ENCODE results near the gene SLC41A2.
"Not testable (repeated sequence)": the region's sequence is repeated elsewhere in the genome, so short reads cannot be mapped to it uniquely, and the experiment has no call there.

SLC41A2 gene

DNA sequence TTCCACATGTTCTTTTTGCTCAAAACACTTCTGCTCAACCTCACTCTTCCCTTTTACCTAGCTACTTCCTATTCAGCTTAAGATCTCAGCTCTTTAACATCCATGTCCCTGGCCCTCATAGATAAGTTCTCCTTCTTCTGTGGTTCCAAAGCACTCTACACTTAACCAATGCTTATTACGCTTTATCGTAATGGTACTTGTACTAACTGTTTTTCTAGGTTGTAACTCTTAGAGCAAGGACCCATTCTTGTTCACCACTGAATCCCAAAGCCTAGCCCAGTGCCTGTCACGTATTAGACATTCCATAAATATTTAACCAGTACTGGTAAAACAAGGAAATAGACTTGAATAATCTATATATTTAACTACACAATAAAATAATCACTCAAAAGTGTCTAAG is 5.3 kb downstream of the SLC41A2 start:
- Mint-ChIP-seq H3K9me3 (no peaks in the 10 kb centered on the region), H3K4me1 (no peaks in the 10 kb centered on the region), H3K4me3 (no peak overlapping the region), H3K36me3 (ENCODE audit: low read depth) (no peaks in the 10 kb centered on the region), H3K27ac (no peak overlapping the region), H3K27me3 (ENCODE audit: low read depth, poor library complexity) (peaks cover 56% of the 10 kb centered on the region)
- no peak for TF ChIP-seq CTCF (IDR thresholded peaks at IDR 0.05)
- DNase-seq = no peak

GRCh38 chr12:104951759-104952509 is 6.2 kb downstream of the SLC41A2 start:
- no peaks in the 10 kb centered on the region for H3K9me3 Mint-ChIP-seq
- no peaks in the 10 kb centered on the region for H3K36me3 Mint-ChIP-seq (ENCODE audit: low read depth)
- H3K4me1 Mint-ChIP-seq = no peaks in the 10 kb centered on the region

GRCh38 chr12:104948716-104949115 is 9.4 kb downstream of the SLC41A2 start:
- not testable (repeated sequence) for H3K4me3 Mint-ChIP-seq; DNase-seq; H3K36me3 Mint-ChIP-seq (ENCODE audit: low read depth); H3K27ac Mint-ChIP-seq; H3K4me1 Mint-ChIP-seq
- H3K27me3 Mint-ChIP-seq (ENCODE audit: low read depth, poor library complexity) = peaks cover 20% of the 10 kb centered on the region
- peaks cover 12% of the 10 kb centered on the region for H3K9me3 Mint-ChIP-seq

More at GRCh38 chr12:104951759-104952509, 6.2 kb downstream of the SLC41A2 start:
- H3K27ac Mint-ChIP-seq = no peak overlapping the region
- no peak overlapping the region for H3K4me3 Mint-ChIP-seq
- no peak for DNase-seq
- H3K27me3 Mint-ChIP-seq (ENCODE audit: low read depth, poor library complexity) = peaks cover 49% of the 10 kb centered on the region
- no peak for TF ChIP-seq CTCF (IDR thresholded peaks at IDR 0.05)

DNA sequence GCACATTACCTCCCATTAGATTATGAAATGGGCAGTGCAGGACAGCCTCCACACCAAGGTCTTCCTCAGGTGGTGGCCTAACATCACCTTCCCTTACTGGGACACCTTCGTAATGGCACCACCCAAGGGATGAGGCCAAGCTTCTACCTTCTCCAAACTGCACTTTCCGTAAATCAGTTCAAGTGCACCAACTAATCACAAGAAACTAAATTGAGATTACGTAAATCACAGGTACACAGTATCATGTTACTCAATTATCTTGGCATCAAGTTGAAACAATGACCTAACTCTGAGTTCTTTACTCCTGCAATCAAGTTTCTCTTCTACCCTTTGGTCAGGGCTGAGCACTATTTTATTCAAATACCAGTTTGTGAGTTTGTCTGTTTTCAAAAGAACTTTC is 13.8 kb downstream of the SLC41A2 start:
- no peak overlapping the region for H3K4me3 Mint-ChIP-seq
- H3K27me3 Mint-ChIP-seq (ENCODE audit: low read depth, poor library complexity) = peaks cover 11% of the 10 kb centered on the region
- H3K36me3 Mint-ChIP-seq (ENCODE audit: low read depth) = peaks cover 4% of the 10 kb centered on the region
- no peak for DNase-seq
- no peak for TF ChIP-seq CTCF (IDR thresholded peaks at IDR 0.05)
- no peaks in the 10 kb centered on the region for H3K4me1 Mint-ChIP-seq
- H3K9me3 Mint-ChIP-seq = peaks cover 26% of the 10 kb centered on the region
- H3K27ac Mint-ChIP-seq = no peak overlapping the region

DNA sequence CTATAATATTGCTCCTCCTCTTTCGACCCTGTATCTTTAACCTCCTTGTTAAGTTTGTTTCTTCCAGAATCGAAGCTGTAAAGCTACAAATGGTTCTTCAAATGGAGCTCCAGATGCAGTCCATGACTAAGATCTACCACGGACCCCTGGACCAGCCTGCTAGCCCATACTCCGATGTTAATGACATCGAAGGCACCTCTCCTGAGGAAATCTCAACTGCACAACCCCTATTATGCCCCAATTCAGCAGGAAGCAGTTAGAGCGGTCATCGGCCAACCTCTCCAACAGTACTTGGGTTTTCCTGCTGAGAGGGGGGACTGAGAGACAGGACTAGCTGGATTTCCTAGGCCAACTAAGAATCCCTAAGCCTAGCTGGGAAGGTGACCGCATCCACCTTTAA is 14.7 kb downstream of the SLC41A2 start:
- not testable (repeated sequence) for H3K4me3 Mint-ChIP-seq; H3K27me3 Mint-ChIP-seq (ENCODE audit: low read depth, poor library complexity); H3K4me1 Mint-ChIP-seq; DNase-seq; H3K27ac Mint-ChIP-seq; H3K36me3 Mint-ChIP-seq (ENCODE audit: low read depth)
- peaks cover 26% of the 10 kb centered on the region for H3K9me3 Mint-ChIP-seq

- Mint-ChIP-seq H3K27me3 (ENCODE audit: low read depth, poor library complexity) (peaks cover 15% of the 10 kb centered on the region), H3K27ac (no peak overlapping the region), H3K36me3 (ENCODE audit: low read depth) (peaks cover 4% of the 10 kb centered on the region), H3K4me3 (no peak overlapping the region), H3K9me3 (peaks cover 26% of the 10 kb centered on the region), H3K4me1 (no peaks in the 10 kb centered on the region)
- no peak for TF ChIP-seq CTCF (IDR thresholded peaks at IDR 0.05)
- no peak for DNase-seq
These were observed 16.0 kb downstream of the SLC41A2 start for GRCh38 chr12:104942075-104942474.

DNA sequence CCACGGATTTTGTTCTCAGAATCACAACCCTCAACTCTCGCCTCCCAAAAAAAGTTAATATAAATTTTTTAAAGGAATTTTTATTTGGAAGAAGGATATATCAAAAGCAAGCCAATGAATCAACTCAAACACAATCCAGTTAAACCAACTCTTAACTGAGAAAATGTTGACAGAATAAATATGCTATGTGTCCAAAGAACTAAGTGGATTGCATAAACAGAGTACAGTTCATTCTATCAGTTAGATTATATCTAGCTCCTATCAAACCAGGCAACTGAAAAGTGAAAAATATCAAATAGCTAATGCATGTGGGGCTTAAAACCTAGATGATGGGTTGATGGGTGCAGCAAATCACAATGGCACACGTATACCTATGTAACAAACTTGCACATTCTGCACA is 16.6 kb downstream of the SLC41A2 start:
- no peak overlapping the region for H3K27ac Mint-ChIP-seq
- no peak for TF ChIP-seq CTCF (IDR thresholded peaks at IDR 0.05)
- H3K4me1 Mint-ChIP-seq = peaks cover under 1% of the 10 kb centered on the region
- no peak for DNase-seq
- H3K27me3 Mint-ChIP-seq (ENCODE audit: low read depth, poor library complexity) = peaks cover 16% of the 10 kb centered on the region
- peaks cover 4% of the 10 kb centered on the region for H3K36me3 Mint-ChIP-seq (ENCODE audit: low read depth)
- peaks cover 26% of the 10 kb centered on the region for H3K9me3 Mint-ChIP-seq
- H3K4me3 Mint-ChIP-seq = no peak overlapping the region
